GM12878 (cell line): Measurements from ENCODE around the gene TMEM238L. TPM values are rescaled to one million over a fixed set of nuclear protein-coding genes. Genes with fewer than 3 reads are reported as not detected.

Source experiments
- ATAC-seq: fragments of 200-7000 bp; cut with Tn5 transposase; 3 replicates; pipeline ENCODE4 v1.9.1; 2020; ENCODE audit warnings: mild to moderate bottlenecking, moderate library complexity
- BruUV-seq: library from RNA; stranded (reverse); fragments of 400-500 nt; replicated peaks from 2 replicates; lab custom pipeline; 2021; lab: Mats Ljungman, UMichigan
- CTCF ChIA-PET: fragments of 300-600 bp; sonication (Branson Sonifier 250); formaldehyde crosslinking; extraction: SDS; loops from one replicate; lab custom pipeline; 2021; ENCODE audit warnings: inconsistent platforms; lab: Yijun Ruan, JAX
- POLR2A ChIA-PET: fragments of 350-600 bp; formaldehyde crosslinking; extraction: SDS; loops from one replicate; lab custom pipeline; 2021; ENCODE audit warnings: inconsistent platforms; lab: Charles Lee
- RAD21 ChIA-PET: fragments of 300-600 bp; sonication (Branson Sonifier 250); formaldehyde crosslinking; loops from one replicate; lab custom pipeline; 2023; ENCODE audit warnings: antibody characterized with exemption; ENCODE audit not compliant: unreplicated experiment; lab: Charles Lee
- SMC1A ChIA-PET: fragments of 300-600 bp; sonication (Branson Sonifier 250); formaldehyde crosslinking; loops from one replicate; lab custom pipeline; 2023; ENCODE audit not compliant: unreplicated experiment, uncharacterized antibody; lab: Charles Lee
- DNase-seq: peaks from one replicate; pipeline ENCODE4 v3.0.0-alpha.2; 2011; ENCODE audit warnings: low read depth, low spot score
- FAIRE-seq: peaks from 3 replicates; lab custom pipeline; 2011; peaks lifted over from hg19 to GRCh38; lab: Jason Lieb, UNC
- H2AFZ ChIP-seq: 2 replicates; pipeline ENCODE4 v1.6.0; 2011; ENCODE audit warnings: low read depth, low read length, control low read depth; ENCODE audit not compliant: control insufficient read depth
- H3K27ac ChIP-seq: 2 replicates; pipeline ENCODE4 v1.5.1; 2011; ENCODE audit warnings: control low read depth; ENCODE audit not compliant: control insufficient read depth, insufficient read depth
- H3K27me3 ChIP-seq, 2 experiments: replicated peaks in 1 of 2; 2 replicates each; pipeline versions ENCODE4 v1.6.0 to v1.6.1; 2011; ENCODE audit warnings: low read length in 1 of 2; ENCODE audit not compliant: control insufficient read depth in 2 of 2, insufficient read depth in 2 of 2
- H3K36me3 ChIP-seq, 2 experiments: 2 replicates each; pipeline ENCODE4 v1.5.1; 2011; ENCODE audit warnings: low read length in 1 of 2; ENCODE audit not compliant: control insufficient read depth in 2 of 2, insufficient read depth in 2 of 2
- H3K4me1 ChIP-seq: 2 replicates; pipeline ENCODE4 v1.6.1; 2011; ENCODE audit warnings: mild to moderate bottlenecking, low read length, moderate library complexity, mixed read lengths; ENCODE audit not compliant: control insufficient read depth, insufficient read depth
- H3K4me2 ChIP-seq: 2 replicates; pipeline ENCODE4 v1.6.0; 2011; ENCODE audit warnings: control low read depth; ENCODE audit not compliant: control insufficient read depth, insufficient read depth
- H3K4me3 ChIP-seq: fragments of 200-600 bp; sonication (generic); 2 replicates; pipeline ENCODE4 v1.5.1; 2016
- H3K79me2 ChIP-seq: 2 replicates; pipeline ENCODE4 v1.6.0; 2011; ENCODE audit warnings: low read length; ENCODE audit not compliant: control insufficient read depth, insufficient read depth
- H3K9ac ChIP-seq: 2 replicates; pipeline ENCODE4 v1.8.0; 2011; ENCODE audit warnings: low read length, control low read depth, mixed read lengths; ENCODE audit not compliant: control insufficient read depth, insufficient read depth
- H3K9me3 ChIP-seq: replicated peaks from 3 replicates; pipeline ENCODE4 v1.5.1; 2011; ENCODE audit warnings: mild to moderate bottlenecking, low read length; ENCODE audit not compliant: control insufficient read depth, insufficient read depth
- H4K20me1 ChIP-seq: 2 replicates; pipeline ENCODE4 v1.6.0; 2011; ENCODE audit not compliant: control insufficient read depth, insufficient read depth
- ZNF274 ChIP-seq: IDR thresholded peaks from one replicate; pipeline ENCODE4 v1.8.0; 2011; ENCODE audit not compliant: insufficient read length, insufficient read depth
- WGBS: methylation state at CpG from one replicate; pipeline ENCODE4 v1.1.6; 2016; ENCODE audit warnings: low lambda C conversion rate; ENCODE audit not compliant: insufficient replicate concordance, insufficient coverage; ENCODE audit errors: missing lambda C conversion rate; 5-methylcytosine and 5-hydroxymethylcytosine counted together
- in situ Hi-C: fragments of 300-500 bp; cut with MboI; formaldehyde crosslinking; loops from 9 replicates; pipeline ENCODE4 v1.14.3; 2018; ENCODE audit warnings: mixed read lengths
- intact Hi-C: fragments of 100-400 bp; cut with micrococcal nuclease; formaldehyde crosslinking; loops from one replicate; pipeline ENCODE4 v1.14.2; 2022; ENCODE audit not compliant: unreplicated experiment
- polyA plus RNA-seq, 11 experiments: library from polyadenylated mRNA; depleted of rRNA in 4 of 11; unstranded in 6 of 11; stranded (reverse) in 5 of 11; fragments of >200 nt; fragmentation: Nextera tagmentation in 4 of 11; fragmentation: Illumina TruSeq in 1 of 11; extraction: Ambion mirVana in 4 of 11; extraction: Trizol in 1 of 11; gene quantifications; 1 replicate in 1 of 11; 2 replicates in 10 of 11; pipeline versions ENCODE4 v1.2.1 to v1.2.3, GENCODE V29; 2011 to 2016; ENCODE audit warnings: inconsistent platforms in 2 of 11, missing spikeins in 2 of 11, low read depth in 1 of 11
- total RNA-seq, 4 experiments: library from RNA; depleted of rRNA in 3 of 4; stranded (reverse); fragments of >200 nt in 3 of 4; fragmentation: Illumina TruSeq in 1 of 4; extraction: Trizol in 1 of 4; gene quantifications; 2 replicates each; pipeline versions ENCODE4 v1.2.1 to v1.2.3, GENCODE V29; 2013 to 2021
- TF ChIP-seq, protein P1 (sequence below): IDR thresholded peaks from 2 replicates; pipeline ENCODE4 v1.6.1; 2012; ENCODE audit warnings: low read depth, low read length, improper control_type of control experiment
- TF ChIP-seq, protein P2 (sequence below): fragments of 150-350 bp; IDR thresholded peaks from 2 replicates; pipeline ENCODE4 v1.6.1; 2016; ENCODE audit warnings: low read depth, low read length

TMEM238L gene
- total and polyA plus RNA-seq, 10 of the 15 experiments (the other 5 are each of a cell fraction or from before 2014, with no cell fraction given), result not detected

DNA sequence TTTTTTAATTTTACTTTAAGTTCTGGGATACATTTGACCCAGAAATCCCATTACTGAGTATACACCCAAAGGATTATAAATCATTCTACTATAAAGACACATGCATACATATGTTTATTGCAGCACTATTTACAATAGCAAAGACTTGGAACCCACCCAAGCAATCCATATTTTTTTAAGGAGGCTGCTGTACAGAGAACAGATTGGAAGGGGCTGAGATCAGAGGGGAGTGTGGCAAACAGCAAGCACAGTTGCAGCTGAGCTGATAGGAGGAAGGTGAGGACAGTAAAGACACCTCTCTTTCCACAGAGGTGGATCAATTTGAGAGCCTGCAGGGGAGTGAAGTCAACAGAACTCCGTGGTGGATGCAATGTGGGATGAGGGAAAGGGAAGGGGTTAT, 10.2 kb upstream of the TMEM238L start:
- intact Hi-C loops, result no loop called here
- no peak overlapping the region for H2AFZ ChIP-seq
- H3K36me3 ChIP-seq, result no peaks in the 10 kb centered on the region
- H3K27me3 ChIP-seq, result no peaks in the 10 kb centered on the region; a peak in 2 of 4 replicates
- DNase-seq (no peak), ATAC-seq (no peak), FAIRE-seq (no peak)
- in situ Hi-C loops, result no loop called here
- no peak for TF ChIP-seq ZNF274
- TF ChIP-seq, protein P1, sequence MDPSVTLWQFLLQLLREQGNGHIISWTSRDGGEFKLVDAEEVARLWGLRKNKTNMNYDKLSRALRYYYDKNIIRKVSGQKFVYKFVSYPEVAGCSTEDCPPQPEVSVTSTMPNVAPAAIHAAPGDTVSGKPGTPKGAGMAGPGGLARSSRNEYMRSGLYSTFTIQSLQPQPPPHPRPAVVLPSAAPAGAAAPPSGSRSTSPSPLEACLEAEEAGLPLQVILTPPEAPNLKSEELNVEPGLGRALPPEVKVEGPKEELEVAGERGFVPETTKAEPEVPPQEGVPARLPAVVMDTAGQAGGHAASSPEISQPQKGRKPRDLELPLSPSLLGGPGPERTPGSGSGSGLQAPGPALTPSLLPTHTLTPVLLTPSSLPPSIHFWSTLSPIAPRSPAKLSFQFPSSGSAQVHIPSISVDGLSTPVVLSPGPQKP, result no peak
- TF ChIP-seq, protein P2, sequence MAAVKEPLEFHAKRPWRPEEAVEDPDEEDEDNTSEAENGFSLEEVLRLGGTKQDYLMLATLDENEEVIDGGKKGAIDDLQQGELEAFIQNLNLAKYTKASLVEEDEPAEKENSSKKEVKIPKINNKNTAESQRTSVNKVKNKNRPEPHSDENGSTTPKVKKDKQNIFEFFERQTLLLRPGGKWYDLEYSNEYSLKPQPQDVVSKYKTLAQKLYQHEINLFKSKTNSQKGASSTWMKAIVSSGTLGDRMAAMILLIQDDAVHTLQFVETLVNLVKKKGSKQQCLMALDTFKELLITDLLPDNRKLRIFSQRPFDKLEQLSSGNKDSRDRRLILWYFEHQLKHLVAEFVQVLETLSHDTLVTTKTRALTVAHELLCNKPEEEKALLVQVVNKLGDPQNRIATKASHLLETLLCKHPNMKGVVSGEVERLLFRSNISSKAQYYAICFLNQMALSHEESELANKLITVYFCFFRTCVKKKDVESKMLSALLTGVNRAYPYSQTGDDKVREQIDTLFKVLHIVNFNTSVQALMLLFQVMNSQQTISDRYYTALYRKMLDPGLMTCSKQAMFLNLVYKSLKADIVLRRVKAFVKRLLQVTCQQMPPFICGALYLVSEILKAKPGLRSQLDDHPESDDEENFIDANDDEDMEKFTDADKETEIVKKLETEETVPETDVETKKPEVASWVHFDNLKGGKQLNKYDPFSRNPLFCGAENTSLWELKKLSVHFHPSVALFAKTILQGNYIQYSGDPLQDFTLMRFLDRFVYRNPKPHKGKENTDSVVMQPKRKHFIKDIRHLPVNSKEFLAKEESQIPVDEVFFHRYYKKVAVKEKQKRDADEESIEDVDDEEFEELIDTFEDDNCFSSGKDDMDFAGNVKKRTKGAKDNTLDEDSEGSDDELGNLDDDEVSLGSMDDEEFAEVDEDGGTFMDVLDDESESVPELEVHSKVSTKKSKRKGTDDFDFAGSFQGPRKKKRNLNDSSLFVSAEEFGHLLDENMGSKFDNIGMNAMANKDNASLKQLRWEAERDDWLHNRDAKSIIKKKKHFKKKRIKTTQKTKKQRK, result no peak
- no peak overlapping the region for H3K4me2 ChIP-seq
- ChIA-PET SMC1A (no interaction called here), RAD21 (no interaction called here), POLR2A (no interaction called here), CTCF (no interaction called here)
- no peak overlapping the region for H3K27ac ChIP-seq
- BruUV-seq, result no TSS peak
- H4K20me1 ChIP-seq, result no peaks in the 10 kb centered on the region
- H3K4me3 ChIP-seq, result no peak overlapping the region
- WGBS, result 0% methylated on average over 1 of the region's 1 CpG
- no peaks in the 10 kb centered on the region for H3K9me3 ChIP-seq
- no peaks in the 10 kb centered on the region for H3K4me1 ChIP-seq
- H3K79me2 ChIP-seq, result no peaks in the 10 kb centered on the region
- H3K9ac ChIP-seq, result no peak overlapping the region
